CD4-positive, alpha-beta T cell (primary cell): ENCODE data around the gene SPIRE2. TPM values are rescaled to one million over a fixed set of nuclear protein-coding genes. Genes with fewer than 3 reads are reported as not detected.

Experiments used
- ATAC-seq: fragments of 200-7000 bp; cut with Tn5 transposase; one replicate; pipeline ENCODE4 v1.10.0; 2022; ENCODE audit warnings: mild to moderate bottlenecking; ENCODE audit not compliant: poor library complexity
- CTCF ChIA-PET: fragments of 350-600 bp; sonication (Branson Sonifier 250); formaldehyde crosslinking; loops from one replicate; lab custom pipeline; 2021; ENCODE audit warnings: antibody characterized with exemption, inconsistent platforms; lab: Charles Lee
- POLR2A ChIA-PET: fragments of 350-600 bp; sonication (Branson Sonifier 250); formaldehyde crosslinking; loops from one replicate; lab custom pipeline; 2021; ENCODE audit warnings: antibody characterized with exemption, inconsistent platforms; lab: Charles Lee
- DNase-seq, 14 experiments: peaks; one replicate each; pipeline ENCODE4 v3.0.0-alpha.2; 2013 to 2020; ENCODE audit warnings: mixed read lengths in 2 of 14
- H3K27ac ChIP-seq, 2 donors: one replicate each; pipeline versions ENCODE4 v1.5.1 to v1.7.0; 2013; ENCODE audit warnings: low read length in 2 of 2, low read depth in 1 of 2, mild to moderate bottlenecking in 1 of 2
- H3K27me3 ChIP-seq, 2 experiments: 1 replicate in 1 of 2; 2 replicates in 1 of 2; pipeline versions ENCODE4 v1.6.1 to v1.7.0; 2013; ENCODE audit warnings: low read length in 2 of 2, control low read depth in 1 of 2, mild to moderate bottlenecking in 1 of 2, moderate library complexity in 1 of 2; ENCODE audit not compliant: insufficient read depth in 2 of 2, control insufficient read depth in 1 of 2
- H3K36me3 ChIP-seq: one replicate; pipeline ENCODE4 v1.6.1; 2013; ENCODE audit warnings: low read length, control low read depth; ENCODE audit not compliant: insufficient read depth
- H3K4me1 ChIP-seq: one replicate; pipeline ENCODE4 v1.6.1; 2013; ENCODE audit warnings: low read length, control low read depth; ENCODE audit not compliant: insufficient read depth
- H3K4me3 ChIP-seq: one replicate; pipeline ENCODE4 v1.5.1; 2013; ENCODE audit warnings: mild to moderate bottlenecking, low read length, moderate library complexity
- H3K9me3 ChIP-seq, 2 experiments: 1 replicate in 1 of 2; 2 replicates in 1 of 2; pipeline versions ENCODE4 v1.6.1 to v1.7.0; 2013; ENCODE audit warnings: low read length in 2 of 2, mild to moderate bottlenecking in 2 of 2, control low read depth in 1 of 2, moderate library complexity in 1 of 2; ENCODE audit not compliant: control insufficient read depth in 1 of 2, insufficient read depth in 1 of 2
- H3K27ac Mint-ChIP-seq: one replicate; pipeline ENCODE4 v1.8.0; 2020; ENCODE audit warnings: mixed read lengths
- H3K27me3 Mint-ChIP-seq: one replicate; pipeline ENCODE4 v1.8.0; 2021; ENCODE audit warnings: mixed read lengths
- H3K36me3 Mint-ChIP-seq: one replicate; pipeline ENCODE4 v1.8.0; 2021; ENCODE audit warnings: low read depth, mixed read lengths
- H3K4me1 Mint-ChIP-seq: one replicate; pipeline ENCODE4 v1.8.0; 2021; ENCODE audit warnings: low read depth, mixed read lengths
- H3K4me3 Mint-ChIP-seq: one replicate; pipeline ENCODE4 v1.8.0; 2020; ENCODE audit warnings: mild to moderate bottlenecking, mixed read lengths
- H3K9me3 Mint-ChIP-seq: one replicate; pipeline ENCODE4 v1.8.0; 2020; ENCODE audit warnings: mixed read lengths
- intact Hi-C, 2 experiments: fragments of 100-400 bp; cut with DNase I in 1 of 2; cut with micrococcal nuclease in 1 of 2; formaldehyde crosslinking; loops; one replicate each; pipeline versions ENCODE4 v1.15.1 to v1.9.0; 2023 to 2025; cut with DNase I, micrococcal nuclease
- total RNA-seq, 174 experiments: library from RNA in 2 of 174; stranded (reverse) in 2 of 174; gene quantifications; one replicate each; pipeline ENCODE4 v1.2.3 and lab custom pipeline; 2021 to 2026
- TF ChIP-seq, protein P1 (sequence below): fragments of 200-600 bp; IDR thresholded peaks from one replicate; pipeline ENCODE4 v1.8.0; 2022; ENCODE audit warnings: antibody characterized with exemption, mild to moderate bottlenecking

SPIRE2 gene
- total RNA-seq, 2 experiments from 2014 or later = 1.1 TPM

DNA sequence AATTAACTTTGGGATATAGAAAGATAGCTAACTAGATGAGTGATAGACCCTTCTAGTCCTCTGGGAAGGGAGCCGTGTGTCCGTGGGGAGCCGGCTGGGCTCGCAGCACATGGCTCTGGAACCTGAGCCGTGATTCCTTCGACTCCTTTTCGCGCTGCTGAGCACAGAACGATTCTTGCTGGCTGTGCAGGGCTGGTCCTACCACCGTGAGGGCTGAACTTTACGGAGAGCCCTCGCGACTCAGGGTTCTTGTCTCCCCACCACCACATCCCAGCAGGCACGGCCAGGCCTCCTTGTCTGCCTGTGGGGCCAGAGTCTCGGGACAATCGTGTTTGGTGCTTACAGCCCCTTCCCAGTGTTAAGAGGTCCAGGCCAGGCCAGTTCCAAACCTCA, 31.3 kb downstream of the SPIRE2 start:
- intact Hi-C loops = loop anchor here in 1 of 2 experiments (1.0 to 10.0 kb wide), 3 partner anchors 67 to 285 kb away; partner anchors contain the start of gene CPNE7

GRCh38 chr16:89860747-89861304, 32.6 kb downstream of the SPIRE2 start:
- Histone ChIP-seq H3K36me3 (no peaks in the 10 kb centered on the region), H3K27ac (no peak overlapping the region), H3K9me3 (no peaks in the 10 kb centered on the region), H3K4me3 (no peak overlapping the region), H3K4me1 (peaks cover 42% of the 10 kb centered on the region), H3K27me3 (no peaks in the 10 kb centered on the region)
- POLR2A ChIA-PET = interaction anchor here (0.7 to 5.4 kb wide), 5 partner anchors 12 to 160 kb away, joined by 3 to 104 read pairs (median 14); partner anchors contain the start of gene TCF25
- intact Hi-C loops = loop anchor here (1.0 to 10.0 kb wide), 5 partner anchors 45 to 286 kb away; partner anchors contain the start of genes CPNE7 (in 1 of the 2) and FANCA (in 1 of the 2)
- TF ChIP-seq, protein P1, sequence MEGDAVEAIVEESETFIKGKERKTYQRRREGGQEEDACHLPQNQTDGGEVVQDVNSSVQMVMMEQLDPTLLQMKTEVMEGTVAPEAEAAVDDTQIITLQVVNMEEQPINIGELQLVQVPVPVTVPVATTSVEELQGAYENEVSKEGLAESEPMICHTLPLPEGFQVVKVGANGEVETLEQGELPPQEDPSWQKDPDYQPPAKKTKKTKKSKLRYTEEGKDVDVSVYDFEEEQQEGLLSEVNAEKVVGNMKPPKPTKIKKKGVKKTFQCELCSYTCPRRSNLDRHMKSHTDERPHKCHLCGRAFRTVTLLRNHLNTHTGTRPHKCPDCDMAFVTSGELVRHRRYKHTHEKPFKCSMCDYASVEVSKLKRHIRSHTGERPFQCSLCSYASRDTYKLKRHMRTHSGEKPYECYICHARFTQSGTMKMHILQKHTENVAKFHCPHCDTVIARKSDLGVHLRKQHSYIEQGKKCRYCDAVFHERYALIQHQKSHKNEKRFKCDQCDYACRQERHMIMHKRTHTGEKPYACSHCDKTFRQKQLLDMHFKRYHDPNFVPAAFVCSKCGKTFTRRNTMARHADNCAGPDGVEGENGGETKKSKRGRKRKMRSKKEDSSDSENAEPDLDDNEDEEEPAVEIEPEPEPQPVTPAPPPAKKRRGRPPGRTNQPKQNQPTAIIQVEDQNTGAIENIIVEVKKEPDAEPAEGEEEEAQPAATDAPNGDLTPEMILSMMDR = peak; percentile 98
- CTCF ChIA-PET = interaction anchor here (0.6 to 6.0 kb wide), 24 partner anchors 12 to 545 kb away, joined by 3 to 73 read pairs (median 4); partner anchors contain the start of genes MC1R, SPATA2L and TCF25
- Mint-ChIP-seq H3K9me3 (no peaks in the 10 kb centered on the region), H3K4me1 (peaks cover 29% of the 10 kb centered on the region), H3K4me3 (peak overlapping the region; percentile 21), H3K27ac (peak overlapping the region; percentile 57), H3K36me3 (no peaks in the 10 kb centered on the region), H3K27me3 (no peaks in the 10 kb centered on the region)
- DNase-seq (peak; percentile 56 to 85 (median 70)), ATAC-seq (peak; percentile 85)

More for the DNA sequence above, 31.3 kb downstream of the SPIRE2 start:
- TF ChIP-seq, protein P1 = no peak
- H3K4me3 Mint-ChIP-seq = no peak overlapping the region
- ChIA-PET CTCF (interaction anchor here (1.8 to 6.0 kb wide), 3 partner anchors 51 to 158 kb away, joined by 8 to 73 read pairs (median 45); partner anchors contain the start of gene SPATA2L), POLR2A (interaction anchor here (2.1 to 5.4 kb wide), 3 partner anchors 13 to 159 kb away, joined by 14 to 104 read pairs (median 14); partner anchors contain the start of gene TCF25)
- Histone ChIP-seq H3K4me3 (no peak overlapping the region), H3K36me3 (no peaks in the 10 kb centered on the region), H3K9me3 (no peaks in the 10 kb centered on the region), H3K27ac (no peak overlapping the region), H3K27me3 (no peaks in the 10 kb centered on the region), H3K4me1 (peaks cover 35% of the 10 kb centered on the region)
- H3K4me1 Mint-ChIP-seq = peaks cover 26% of the 10 kb centered on the region
- H3K9me3 Mint-ChIP-seq = no peaks in the 10 kb centered on the region
- H3K27ac Mint-ChIP-seq = no peak overlapping the region
- no peaks in the 10 kb centered on the region for H3K27me3 Mint-ChIP-seq
- ATAC-seq (no peak), DNase-seq (no peak)
- no peaks in the 10 kb centered on the region for H3K36me3 Mint-ChIP-seq

DNA sequence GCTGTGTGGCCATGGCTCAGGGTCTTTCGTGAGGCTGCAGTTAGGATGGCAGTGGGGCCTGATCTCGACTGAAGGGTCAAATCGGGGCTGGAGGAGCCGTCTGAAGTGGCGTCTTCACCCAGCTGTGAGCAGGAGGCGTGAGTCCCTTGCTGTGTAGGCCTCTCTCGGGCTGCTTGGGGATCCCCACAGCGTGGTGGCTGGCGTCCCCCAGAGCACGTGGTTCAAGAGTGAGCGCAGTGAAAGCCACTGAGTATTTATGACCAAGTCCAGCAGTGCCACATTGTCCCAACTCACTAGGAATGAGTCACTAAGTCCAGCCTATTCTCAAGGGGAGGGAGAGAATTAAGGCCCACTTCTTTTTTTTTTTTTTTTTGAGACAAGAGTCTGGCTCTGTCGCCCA, 33.4 kb downstream of the SPIRE2 start:
- no peak overlapping the region for H3K27ac Mint-ChIP-seq
- ChIA-PET POLR2A (interaction anchor here (1.3 to 5.4 kb wide), 3 partner anchors 11 to 156 kb away, joined by 3 to 104 read pairs (median 14); partner anchors contain the start of gene TCF25), CTCF (interaction anchor here (1.0 to 6.0 kb wide), 16 partner anchors 11 to 546 kb away, joined by 3 to 73 read pairs (median 4); partner anchors contain the start of genes MC1R, SPATA2L and TCF25)
- intact Hi-C loops = loop anchor here (1.0 to 10.0 kb wide), 5 partner anchors 45 to 287 kb away; partner anchors contain the start of genes CPNE7 (in 1 of the 2) and FANCA (in 1 of the 2)
- ATAC-seq (no peak), DNase-seq (no peak)
- no peaks in the 10 kb centered on the region for H3K27me3 ChIP-seq
- H3K36me3 ChIP-seq = no peaks in the 10 kb centered on the region
- no peaks in the 10 kb centered on the region for H3K36me3 Mint-ChIP-seq
- H3K27ac ChIP-seq = no peak overlapping the region
- H3K4me1 ChIP-seq = peaks cover 42% of the 10 kb centered on the region
- H3K4me3 Mint-ChIP-seq = no peak overlapping the region
- H3K4me3 ChIP-seq = no peak overlapping the region
- H3K27me3 Mint-ChIP-seq = no peaks in the 10 kb centered on the region
- no peaks in the 10 kb centered on the region for H3K9me3 ChIP-seq
- TF ChIP-seq, protein P1 = no peak
- H3K4me1 Mint-ChIP-seq = peaks cover 29% of the 10 kb centered on the region
- no peaks in the 10 kb centered on the region for H3K9me3 Mint-ChIP-seq
